Measurements from ENCODE around the gene SMC5. TPM values are rescaled to one million over a fixed set of nuclear protein-coding genes. Genes with fewer than 3 reads are reported as not detected.

SMC5 gene
- total and polyA plus RNA-seq, 2 of the 13 experiments (the other 11 are each of a cell fraction or from before 2014, with no cell fraction given) = 7.2 to 26.7 TPM

DNA sequence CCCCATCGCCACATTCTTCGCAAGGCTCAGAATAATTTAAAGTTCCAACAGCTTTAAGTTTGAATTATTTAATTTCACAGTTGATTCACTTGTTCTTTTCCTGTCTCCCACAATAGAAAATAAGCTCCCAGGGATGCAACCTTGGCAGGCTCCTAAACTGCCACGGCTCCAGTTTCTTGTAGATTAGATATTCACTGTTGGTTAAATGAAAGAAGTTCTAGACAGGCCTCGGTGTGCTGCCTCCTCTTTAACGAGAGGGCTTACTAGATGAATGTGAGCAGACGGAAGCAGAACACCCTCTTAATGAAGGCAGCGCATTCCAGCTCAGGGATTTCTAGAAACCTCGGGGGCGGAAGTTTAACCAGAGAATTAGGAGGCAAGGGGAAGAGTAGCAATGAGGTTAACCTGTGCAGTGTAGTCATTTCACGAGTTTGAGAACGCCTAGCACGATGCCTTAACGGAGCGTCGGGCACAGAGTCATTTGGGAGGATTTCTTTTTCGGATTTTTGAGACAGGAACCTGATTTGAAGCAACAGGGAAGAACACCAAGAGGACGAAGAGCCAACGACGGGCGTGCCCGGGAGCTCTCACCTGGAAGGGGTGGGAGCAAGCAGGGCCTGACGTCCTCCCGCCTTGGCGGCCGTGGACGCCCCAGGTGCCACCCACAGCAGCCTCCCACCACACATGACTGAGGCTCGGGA is 637 bp upstream of the SMC5 start (continued):
- 0 out of 2 replicates have a peak, but pooled peaks have one; percentile 36 for TF ChIP-seq ZNF484 (CRISPR knock-in tag; IDR thresholded peaks at IDR 0.05; ENCODE audit: borderline replicate concordance, low read depth)
- TF ChIP-seq GABPB1 (CRISPR knock-in tag; IDR thresholded peaks at IDR 0.05) = no peak; the same call in 1 of the 2 replicates
- TF ChIP-seq, protein P1, sequence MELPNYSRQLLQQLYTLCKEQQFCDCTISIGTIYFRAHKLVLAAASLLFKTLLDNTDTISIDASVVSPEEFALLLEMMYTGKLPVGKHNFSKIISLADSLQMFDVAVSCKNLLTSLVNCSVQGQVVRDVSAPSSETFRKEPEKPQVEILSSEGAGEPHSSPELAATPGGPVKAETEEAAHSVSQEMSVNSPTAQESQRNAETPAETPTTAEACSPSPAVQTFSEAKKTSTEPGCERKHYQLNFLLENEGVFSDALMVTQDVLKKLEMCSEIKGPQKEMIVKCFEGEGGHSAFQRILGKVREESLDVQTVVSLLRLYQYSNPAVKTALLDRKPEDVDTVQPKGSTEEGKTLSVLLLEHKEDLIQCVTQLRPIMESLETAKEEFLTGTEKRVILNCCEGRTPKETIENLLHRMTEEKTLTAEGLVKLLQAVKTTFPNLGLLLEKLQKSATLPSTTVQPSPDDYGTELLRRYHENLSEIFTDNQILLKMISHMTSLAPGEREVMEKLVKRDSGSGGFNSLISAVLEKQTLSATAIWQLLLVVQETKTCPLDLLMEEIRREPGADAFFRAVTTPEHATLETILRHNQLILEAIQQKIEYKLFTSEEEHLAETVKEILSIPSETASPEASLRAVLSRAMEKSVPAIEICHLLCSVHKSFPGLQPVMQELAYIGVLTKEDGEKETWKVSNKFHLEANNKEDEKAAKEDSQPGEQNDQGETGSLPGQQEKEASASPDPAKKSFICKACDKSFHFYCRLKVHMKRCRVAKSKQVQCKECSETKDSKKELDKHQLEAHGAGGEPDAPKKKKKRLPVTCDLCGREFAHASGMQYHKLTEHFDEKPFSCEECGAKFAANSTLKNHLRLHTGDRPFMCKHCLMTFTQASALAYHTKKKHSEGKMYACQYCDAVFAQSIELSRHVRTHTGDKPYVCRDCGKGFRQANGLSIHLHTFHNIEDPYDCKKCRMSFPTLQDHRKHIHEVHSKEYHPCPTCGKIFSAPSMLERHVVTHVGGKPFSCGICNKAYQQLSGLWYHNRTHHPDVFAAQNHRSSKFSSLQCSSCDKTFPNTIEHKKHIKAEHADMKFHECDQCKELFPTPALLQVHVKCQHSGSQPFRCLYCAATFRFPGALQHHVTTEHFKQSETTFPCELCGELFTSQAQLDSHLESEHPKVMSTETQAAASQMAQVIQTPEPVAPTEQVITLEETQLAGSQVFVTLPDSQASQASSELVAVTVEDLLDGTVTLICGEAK (IDR thresholded peaks at IDR 0.05) = no peak
- TF ChIP-seq, protein P1 (CRISPR knock-in tag; IDR thresholded peaks at IDR 0.05) = peak; percentile 51
- TF ChIP-seq, protein P2, sequence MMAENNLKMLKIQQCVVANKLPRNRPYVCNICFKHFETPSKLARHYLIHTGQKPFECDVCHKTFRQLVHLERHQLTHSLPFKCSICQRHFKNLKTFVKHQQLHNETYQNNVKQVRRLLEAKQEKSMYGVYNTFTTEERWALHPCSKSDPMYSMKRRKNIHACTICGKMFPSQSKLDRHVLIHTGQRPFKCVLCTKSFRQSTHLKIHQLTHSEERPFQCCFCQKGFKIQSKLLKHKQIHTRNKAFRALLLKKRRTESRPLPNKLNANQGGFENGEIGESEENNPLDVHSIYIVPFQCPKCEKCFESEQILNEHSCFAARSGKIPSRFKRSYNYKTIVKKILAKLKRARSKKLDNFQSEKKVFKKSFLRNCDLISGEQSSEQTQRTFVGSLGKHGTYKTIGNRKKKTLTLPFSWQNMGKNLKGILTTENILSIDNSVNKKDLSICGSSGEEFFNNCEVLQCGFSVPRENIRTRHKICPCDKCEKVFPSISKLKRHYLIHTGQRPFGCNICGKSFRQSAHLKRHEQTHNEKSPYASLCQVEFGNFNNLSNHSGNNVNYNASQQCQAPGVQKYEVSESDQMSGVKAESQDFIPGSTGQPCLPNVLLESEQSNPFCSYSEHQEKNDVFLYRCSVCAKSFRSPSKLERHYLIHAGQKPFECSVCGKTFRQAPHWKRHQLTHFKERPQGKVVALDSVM (CRISPR knock-in tag; IDR thresholded peaks at IDR 0.05) = 0 out of 2 replicates have a peak, but pooled peaks have one; percentile 2
- TF ChIP-seq MAZ (IDR thresholded peaks at IDR 0.05; ENCODE audit: borderline replicate concordance, low read depth, low read length) = no peak
- peak; percentile 79 for TF ChIP-seq MAZ (CRISPR knock-in tag; IDR thresholded peaks at IDR 0.05; ENCODE audit: low read depth)
- TF ChIP-seq CBX2 (IDR thresholded peaks at IDR 0.05; ENCODE audit: low read depth, low read length) = no peak
- TF ChIP-seq CBX2 (CRISPR knock-in tag; IDR thresholded peaks at IDR 0.05; ENCODE audit: low read depth) = 0 out of 2 replicates have a peak, but pooled peaks have one; percentile 10

Measured in HepG2 (cell line).